Suprapubic skin (tissue), 3 donors: ENCODE results near the gene AK4.

ENCODE experiments used
- CTCF ChIP-seq, 2 donors: fragments of 200-600 bp in 1 of 2; fragments of 450-650 bp in 1 of 2; sonication (generic) in 1 of 2; IDR thresholded peaks; one replicate each; pipeline ENCODE4 v1.5.1; 2016 to 2019; ENCODE audit warnings: antibody characterized with exemption in 2 of 2, mild to moderate bottlenecking in 1 of 2, moderate library complexity in 1 of 2
- POLR2A ChIP-seq, 2 donors: fragments of 450-650 bp; IDR thresholded peaks; one replicate each; pipeline ENCODE4 v1.6.1; 2017; ENCODE audit warnings: antibody characterized with exemption in 2 of 2, mild to moderate bottlenecking in 2 of 2, moderate library complexity in 2 of 2

- TF ChIP-seq CTCF (IDR thresholded peaks at IDR 0.05) = no peak
- no peak for TF ChIP-seq POLR2A (IDR thresholded peaks at IDR 0.05)
These were observed 34.8 kb downstream of the AK4 start for GRCh38 chr1:65182658-65183268.
